Stimulated activated CD4-positive, alpha-beta T cell treated with anti-CD3 and anti-CD28 coated beads, Interleukin-1b, Interleukin-23, amount 100 ng/mL, for 24 hours (primary cell): ENCODE results near the gene NLGN1.
A peak's percentile ranks its signal among the peaks of the same experiment; 100 is the strongest.
"Not testable (repeated sequence)": the region's sequence is repeated elsewhere in the genome, so short reads cannot be mapped to it uniquely, and the experiment has no call there.

Experiments used
- DNase-seq, 4 experiments: peaks; one replicate each; pipeline ENCODE4 v3.0.0-alpha.2; 2020; ENCODE audit warnings: low read depth in 4 of 4, low spot score in 1 of 4

NLGN1 gene

DNA sequence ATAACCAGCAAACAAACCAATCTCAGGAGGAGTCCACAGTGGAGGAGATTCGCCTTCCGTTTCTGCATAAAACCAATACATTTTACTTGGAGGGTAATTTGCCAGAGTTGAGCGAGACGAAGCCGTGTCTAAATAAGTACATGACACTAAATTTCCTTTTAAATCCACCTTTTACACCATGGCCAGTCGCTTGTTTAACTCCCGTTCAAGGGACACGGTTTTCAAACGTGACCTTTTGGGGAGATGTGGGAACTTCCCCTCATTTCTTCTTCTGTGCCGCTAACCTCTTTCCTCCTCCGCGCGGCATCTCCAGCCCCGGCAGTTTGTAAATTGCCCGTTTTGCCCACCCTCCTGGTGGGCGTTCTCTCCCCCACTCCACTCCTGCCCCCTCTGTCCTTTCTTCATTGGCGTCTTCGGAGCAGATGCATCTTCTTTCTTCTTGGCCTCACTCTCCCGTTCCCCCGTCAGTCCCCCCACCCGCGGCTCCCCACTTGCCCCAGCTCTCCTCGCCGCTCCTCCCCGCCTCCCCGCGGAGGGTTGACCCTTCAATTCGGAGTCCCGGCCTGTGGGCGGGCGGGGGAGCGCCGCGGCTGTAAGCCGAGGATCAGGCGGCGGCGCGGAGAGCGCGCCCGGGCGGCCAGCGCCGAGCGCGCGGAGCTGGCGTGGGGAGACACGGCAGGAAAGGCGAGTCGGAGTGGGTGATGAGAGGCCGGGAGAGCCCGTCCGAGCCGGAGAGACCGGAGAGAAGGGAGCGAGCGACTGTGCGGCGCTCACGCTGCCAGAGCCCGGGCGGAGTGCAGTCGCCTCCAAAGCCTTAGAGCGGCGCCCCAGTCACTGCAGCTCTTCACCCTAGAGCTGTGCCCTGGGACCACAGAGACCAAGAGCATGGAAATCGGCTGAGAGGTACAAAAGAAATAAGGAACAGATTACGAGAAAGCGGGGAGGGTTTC, at the start of gene NLGN1:
NLGN1 (plus strand) TSS at position 584 of the 950 bp plus-strand sequence.
- no peak for DNase-seq

DNA sequence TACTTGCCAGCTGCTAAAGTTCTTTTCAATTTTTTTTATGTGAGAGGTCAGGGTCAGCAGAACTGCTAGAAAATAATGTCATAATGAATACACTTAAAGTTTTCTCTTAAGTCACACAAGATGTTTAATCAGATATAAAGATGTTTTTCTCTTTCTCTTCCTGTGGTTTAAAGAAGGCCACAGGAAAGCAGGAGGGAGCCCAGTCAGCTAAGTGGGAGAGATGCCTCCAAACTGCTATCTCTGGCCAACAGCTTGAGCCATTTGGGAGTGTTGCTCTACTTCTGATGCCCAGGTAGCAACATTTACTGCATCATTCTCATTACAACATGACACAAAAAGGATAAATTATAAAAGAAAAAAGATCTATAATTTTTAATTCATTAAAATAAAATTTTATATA, 45.7 kb upstream of the NLGN1 start:
- no peak for DNase-seq

DNA sequence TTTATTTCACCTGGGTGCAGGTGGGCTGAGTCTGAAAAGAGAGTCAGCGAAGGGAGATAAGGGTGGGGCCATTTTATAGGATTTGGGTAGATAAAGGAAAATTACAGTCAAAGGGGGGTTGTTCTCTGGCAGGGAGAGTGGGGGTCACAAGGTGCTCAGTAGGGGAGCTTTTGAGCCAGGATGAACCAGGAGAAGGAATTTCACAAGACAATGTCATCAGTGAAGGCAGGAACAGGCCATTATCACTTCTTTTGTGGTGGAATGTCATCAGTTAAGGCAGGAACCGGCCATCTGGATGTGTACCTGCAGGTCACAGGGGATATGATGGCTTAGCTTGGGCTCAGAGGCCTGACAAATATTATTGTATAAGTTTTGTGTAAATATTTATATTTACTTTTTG, 44.4 kb upstream of the NLGN1 start:
- DNase-seq = not testable (repeated sequence)

DNA sequence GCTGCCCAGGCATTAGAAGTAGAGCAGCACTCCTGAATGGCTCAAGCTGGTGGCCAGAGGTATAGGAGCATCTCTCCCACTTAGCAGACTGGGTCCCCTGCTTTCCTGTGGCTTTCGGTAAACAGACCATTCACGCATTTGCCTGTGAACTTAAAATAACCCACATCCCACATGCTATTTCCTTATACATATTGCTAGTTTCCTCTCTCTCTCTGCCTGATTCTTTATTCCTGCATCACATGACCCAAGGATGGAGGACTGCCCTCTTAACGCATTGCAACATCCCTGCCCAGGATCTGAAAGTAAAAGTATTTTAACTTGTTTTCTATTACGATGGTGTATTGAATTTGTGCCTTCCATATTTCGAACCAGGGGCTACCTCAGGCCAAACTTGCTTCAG, 43.4 kb upstream of the NLGN1 start:
- no peak for DNase-seq

DNA sequence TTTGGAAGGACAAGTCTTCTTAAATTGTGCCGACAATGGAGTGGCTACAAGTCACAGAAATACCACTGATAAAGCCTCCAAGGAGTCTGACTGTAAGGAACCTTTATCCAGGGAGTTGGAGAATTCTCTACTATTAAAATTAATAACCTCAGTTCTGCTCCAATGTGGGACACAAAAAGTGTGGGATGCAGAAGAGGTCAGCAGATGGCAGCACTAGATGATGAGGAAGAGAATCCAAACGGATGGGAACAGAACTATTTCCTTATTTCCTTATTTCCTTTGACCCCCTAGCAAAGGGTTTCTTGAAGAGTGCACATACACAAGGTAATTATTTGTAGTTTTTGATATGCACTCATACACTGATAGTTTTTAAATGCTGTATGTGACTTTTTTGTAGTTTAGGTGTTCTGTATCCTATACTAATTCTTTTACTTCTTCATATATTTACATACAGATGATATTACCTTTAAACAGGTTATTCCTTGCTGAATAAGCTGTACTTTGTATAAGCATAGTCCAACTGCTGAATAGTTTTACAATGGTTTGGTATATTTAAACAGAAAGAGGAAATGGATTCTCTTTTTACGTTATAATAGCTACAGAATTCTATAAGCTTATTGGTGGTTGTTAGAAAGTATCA, 25.6 kb upstream of the NLGN1 start:
- DNase-seq = no peak

DNA sequence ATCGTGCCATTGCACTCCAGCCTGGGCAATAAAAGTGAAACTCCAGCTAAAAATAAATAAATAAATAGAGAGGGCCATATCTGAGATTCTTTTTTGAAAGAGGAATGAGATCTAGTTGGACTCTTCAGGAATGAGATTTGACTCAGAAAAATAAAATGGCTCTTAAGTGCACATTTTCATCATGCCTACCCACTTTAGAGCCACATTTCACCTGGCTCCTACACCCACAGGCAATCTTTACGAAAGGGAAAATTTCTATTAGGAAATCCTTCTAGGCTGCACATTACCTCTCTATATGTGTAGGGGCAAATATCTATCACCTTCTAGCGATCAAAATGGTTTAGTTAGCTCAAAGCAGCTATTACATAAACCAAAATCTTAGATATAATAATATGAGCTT, 16.9 kb upstream of the NLGN1 start:
- DNase-seq = no peak

DNA sequence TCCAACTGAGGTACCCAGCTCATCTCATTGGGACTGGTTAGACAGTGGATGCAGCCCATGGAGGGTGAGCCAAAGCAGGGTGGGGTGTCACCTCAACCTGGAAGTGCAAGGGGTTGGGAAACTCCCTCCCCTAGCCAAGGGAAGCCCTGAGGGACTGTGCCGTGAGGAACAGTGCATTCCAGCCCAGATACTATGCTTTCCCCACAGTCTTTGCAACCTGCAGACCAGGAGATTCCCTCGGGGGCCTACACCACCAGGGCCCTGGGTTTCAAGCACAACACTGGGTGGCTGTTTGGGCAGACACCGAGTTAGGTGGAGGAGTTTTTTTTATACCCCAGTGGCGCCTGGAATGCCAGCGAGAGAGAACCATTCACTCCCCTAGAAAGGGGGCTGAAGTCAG, 15.6 kb upstream of the NLGN1 start:
- DNase-seq = not testable (repeated sequence)

DNA sequence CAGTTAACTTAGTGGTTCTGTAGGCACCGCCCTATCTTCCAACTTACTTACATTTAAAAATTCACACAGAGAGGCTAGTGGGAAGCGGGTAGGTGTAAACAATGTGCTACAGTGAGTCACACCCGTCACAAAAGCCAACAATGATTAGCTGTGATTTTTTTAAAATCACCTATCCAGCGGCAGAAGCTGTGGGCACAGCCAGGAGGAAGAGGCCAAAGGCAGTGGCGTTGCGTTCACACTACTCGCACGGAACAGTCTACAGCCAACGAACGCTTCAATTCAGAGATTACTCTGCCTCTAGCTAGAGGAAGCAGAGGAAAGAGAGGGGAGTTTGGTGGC, 2.5 kb upstream of the NLGN1 start:
- no peak for DNase-seq

DNA sequence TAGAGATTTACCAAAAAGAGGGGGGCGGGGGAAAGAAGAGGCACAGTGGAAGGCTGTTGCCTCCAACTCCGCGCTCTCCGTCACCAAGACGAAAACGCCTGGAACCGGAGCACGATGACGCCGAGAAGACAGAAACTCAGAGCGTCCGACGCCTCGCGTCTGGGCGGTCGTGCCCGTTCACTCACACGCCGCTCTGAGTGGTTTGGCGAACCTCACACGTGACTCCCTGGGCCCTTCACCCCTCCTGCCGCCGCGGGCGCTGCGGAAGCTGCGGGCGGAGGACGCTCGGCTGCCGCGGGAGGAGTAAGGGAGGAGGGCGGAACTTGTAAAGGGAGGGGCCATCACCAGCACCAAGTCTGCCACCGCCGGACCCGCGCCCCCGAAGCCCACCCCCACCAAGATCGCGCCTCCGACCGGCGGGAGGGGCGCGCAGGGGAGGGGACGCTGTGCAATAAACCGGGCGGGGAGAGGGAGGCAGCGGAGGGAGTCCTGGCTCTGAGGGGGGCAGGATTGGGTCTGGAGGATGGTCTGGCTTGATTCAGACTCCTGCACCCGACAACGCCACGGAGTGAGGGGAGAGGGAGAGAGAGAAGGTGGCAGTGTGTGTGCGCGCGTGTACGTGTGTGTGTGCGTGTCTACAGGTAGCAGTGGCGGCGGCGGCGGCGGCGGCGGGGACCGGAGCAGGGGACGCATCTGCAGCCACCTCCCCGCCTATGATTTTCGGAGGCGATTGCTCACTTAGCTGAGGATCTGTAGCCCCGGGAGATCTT, 1.9 kb upstream of the NLGN1 start:
- peak in 2 of 4 experiments; percentile 9 to 22 for DNase-seq

DNA sequence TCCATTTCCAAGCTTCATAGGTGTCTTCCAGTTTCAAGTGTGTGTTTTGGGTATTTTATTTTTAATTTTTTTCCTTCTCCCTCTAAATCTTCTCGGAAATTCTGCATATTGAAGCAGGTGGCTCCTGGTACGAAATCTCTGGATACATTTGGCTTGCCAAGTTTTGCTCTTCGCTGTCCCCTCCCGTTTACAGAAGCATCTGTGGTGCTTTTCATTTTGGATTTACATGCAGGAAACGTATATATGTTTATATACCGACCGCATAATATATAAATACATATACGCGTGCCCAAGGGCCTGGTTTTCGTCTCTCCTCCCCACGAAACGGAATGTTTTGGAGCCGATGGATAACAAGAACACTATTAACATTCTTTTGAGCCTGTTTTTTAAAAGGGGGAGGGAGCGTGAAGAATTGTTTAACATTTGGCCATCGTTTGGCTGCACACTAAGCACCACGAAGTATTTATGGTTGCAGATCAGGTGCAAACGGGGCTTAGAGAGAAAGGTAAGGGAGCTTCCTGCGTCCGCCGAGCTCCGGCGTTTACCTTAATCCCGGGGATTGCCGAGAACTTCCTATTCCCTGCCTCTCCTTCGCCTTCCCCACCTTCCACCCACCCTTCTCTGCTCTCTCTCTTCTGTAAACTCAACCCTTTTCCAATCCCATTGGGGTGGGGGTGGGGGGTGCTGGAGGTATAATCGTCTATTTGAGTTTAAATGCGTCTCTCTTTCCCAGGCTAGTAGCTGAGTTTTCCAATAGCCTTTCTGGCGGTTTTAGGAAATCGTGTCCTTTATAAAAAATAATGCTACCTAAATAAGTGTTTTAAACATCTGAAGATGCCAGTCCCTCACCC, 1.1 kb upstream of the NLGN1 start:
- no peak for DNase-seq

DNA sequence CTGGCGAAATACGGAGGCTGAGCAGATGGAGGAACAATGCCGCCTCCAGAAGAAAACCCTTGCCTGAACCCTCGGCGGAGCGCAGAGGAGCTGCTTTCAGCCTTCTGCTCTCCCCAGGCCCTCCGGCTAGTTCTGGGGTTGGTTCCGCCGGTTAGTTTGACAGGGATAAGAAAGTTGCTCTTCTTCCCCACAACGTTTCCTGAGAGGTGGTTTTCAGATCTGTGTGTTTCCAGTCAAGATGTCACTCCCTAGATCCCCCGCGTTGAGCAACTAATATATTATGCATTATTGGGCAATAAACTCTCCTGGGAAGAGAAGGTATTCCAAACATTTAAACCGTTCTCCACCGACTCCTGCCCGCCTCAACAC, 551 bp downstream of the NLGN1 start:
- no peak for DNase-seq

DNA sequence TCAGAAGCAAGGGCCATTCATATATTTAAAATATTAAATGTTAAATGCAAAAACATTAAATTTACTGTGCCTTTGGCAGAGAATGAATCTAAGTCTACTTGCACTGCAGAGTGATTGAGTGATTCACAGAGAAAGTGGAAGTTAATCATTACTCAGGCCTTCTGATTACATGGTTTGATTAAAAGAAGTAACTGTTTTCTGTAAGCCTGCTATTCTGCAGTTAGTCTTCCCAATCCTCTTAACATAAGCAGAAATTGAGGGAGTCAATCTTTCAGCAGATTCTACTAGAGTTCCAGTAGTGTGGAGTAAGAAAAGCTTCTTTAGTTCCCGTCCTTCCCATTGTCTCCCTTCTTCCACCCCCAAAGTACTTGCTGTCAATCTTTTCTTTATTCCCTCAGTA, 1.5 kb downstream of the NLGN1 start:
- no peak for DNase-seq

DNA sequence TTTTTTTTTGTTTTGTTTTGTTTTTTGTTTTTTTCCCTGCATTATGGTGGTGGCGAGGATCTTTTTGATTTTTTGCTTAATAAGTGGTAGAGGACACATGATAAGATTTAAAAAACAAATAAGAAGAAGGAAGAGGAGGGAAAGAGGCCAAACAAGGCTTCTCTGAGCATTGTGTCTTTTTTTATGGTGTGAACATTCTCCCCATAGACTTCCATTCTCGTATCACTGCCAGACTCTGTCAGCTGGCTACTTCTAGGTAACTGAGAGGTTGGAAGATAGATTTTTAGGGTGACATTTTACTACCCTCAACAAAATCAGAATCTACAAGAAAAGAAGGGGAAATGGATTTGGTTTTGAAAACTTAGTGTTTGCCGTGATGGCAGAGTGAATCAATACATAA, 3.8 kb downstream of the NLGN1 start:
- DNase-seq = no peak

DNA sequence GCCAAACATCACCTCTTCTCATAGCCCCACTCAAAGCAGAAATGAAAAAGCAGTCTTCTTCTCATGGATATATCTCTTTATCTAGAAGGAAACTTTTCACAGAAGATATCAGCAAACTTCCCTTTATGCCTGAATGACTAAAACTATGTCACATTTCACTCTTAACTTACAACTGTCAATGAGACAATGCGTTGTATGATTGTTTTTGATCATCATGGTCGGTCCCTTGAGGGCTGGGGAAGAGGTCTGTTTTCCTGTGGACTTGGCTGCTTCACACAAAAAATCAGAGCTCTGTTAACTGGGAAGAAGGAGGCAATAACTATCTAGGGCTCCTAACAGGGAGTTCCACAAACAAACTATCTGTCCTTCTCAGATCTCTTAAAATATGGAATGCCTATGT, 5.1 kb downstream of the NLGN1 start:
- DNase-seq = no peak

DNA sequence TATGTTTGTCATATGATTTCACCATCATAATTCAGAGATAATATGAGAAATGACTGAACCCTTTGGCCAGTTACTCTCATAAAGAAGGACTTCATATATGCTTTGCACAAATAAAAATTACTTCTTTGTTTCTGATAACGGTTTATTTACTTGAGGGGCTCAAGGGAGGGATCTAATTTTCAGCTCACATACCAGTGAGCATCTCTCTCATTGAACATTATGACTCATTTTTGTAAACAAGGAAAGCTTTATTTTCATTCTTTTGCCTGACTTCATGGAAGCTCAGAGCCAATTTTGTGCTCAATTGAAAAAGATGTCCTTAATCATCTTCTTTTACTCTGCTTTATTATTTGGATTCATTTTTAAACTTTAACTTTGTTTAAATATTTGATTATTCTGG, 5.8 kb downstream of the NLGN1 start:
- no peak for DNase-seq

DNA sequence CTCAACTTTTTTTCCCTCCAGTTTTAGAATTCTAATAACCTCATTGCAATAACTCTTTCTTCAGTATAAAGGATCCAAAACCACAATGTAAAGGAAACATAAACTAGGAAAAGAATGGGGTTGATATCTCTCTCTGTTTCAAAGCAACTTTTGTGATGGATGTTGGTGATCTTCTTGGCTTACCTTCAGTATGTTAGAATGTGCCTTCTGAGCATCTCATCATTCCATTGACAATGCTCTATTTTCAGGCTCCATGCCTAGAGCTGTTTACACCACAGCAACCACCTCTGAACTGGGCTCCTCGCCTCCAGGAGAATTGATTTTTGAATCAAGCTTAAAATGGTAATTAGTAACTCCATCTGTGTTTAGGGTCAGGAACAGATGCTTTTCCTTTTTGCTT, 6.6 kb downstream of the NLGN1 start:
- no peak for DNase-seq

DNA sequence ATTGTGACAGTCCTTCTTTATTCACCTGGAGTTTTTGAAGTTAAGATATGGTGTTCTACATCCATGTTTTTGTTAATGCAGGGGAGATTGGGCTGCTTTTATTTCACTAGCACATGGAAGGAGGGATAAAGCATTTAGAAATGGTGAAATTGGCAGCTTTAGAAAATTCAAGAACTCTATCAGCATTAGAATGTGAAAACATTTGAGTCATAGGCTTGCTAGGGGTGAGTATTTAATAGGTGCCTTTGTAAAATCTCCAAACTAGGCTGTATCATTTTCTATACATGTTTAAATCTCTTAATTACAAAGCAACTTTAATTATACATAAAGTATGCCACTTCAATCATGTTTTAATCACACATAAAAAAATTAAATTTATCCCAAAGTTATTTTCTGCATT, 12.9 kb downstream of the NLGN1 start:
- DNase-seq = no peak

DNA sequence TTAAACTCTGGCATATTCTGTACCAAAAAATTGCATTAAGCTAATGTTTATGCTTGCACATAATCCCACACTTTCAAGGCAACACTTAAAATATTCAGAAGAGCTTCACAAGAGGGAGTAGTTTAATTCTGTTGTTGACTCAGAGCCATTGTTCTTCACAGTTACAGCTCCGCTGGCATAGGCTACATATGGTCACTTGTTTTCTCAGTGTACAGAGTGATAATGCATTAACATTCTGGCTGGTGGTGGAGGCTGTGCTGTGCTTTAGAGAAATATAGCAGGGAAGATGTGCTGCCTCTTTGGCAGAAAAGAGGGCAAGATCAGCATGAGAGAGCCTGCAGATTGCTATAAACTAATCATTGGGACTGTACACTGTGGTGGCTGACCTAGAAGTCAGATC, 13.3 kb downstream of the NLGN1 start:
- DNase-seq = no peak

DNA sequence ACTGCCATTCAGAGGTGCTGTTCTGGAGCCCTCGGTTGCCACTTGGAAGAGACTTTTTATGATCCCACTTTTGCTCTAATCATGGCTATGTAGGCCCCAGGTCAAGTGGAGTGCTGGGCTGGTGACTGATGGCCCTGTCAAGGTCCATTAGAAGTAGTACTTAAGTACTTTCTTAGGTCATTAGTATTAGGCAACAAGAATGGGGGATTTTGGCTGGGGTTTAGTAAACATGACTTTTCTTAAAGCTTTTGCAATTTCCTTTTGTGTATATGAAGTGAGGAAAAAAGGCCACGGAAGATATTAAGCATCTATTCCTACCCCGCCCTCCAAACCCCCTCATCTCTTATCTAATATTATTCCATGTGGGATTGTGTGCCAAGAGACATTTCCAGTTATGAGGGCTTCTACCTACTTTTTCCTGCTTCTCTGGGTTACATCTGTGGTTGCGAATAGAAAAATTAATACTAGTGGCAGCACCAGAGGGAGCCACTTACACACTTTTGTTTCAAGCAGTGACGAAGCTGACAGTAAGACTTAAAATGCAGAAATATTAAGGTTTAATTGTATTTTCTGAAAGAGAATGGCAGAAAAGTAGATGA, 13.9 kb downstream of the NLGN1 start:
- DNase-seq = no peak

DNA sequence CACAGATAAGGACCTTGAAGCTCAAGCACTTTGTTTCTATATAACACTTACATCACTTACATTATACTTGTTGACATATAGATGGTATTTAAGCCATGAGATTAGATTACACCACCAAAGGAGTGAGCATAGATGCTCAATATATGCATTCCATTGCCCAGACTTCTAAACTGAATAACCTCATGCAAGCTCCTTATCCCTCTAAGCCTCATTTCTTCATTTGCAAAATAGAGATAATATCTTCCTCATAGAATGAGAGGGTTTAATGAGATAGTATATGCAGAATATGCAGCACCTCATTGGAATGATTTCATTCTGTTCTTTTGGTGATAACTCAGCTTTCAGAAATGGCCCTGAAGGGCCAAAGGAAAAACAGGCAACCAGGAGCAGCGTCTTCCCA, 18.5 kb downstream of the NLGN1 start:
- DNase-seq = no peak

DNA sequence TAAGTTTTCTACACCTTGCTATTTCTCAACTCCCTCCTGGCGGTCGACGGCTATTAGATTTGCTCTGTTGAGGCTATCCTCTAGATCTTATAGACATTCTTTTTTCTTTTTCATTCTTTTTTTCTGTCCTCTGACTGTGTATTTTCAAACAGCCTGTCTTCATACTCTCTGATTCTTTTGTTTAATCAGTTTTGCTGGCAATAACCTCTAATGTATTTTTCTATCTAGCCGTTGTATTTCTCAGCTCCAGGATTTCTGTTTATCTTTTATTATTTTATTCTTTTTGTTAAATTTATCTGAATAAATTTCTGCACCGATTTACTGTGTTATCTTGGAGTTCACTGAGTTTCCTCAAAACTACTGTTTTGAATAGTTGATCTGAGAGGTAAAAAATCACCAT, 31.5 kb downstream of the NLGN1 start:
- DNase-seq = no peak
